GM19328 (cell line): ENCODE measurements around the gene STK39.

Experiments
- ATAC-seq: cut with Tn5 transposase; IDR thresholded peaks from one replicate; pipeline ENCODE4 v1.9.1; 2021; ENCODE audit warnings: mild to moderate bottlenecking, moderate library complexity; ENCODE audit not compliant: unreplicated experiment

STK39 gene

DNA sequence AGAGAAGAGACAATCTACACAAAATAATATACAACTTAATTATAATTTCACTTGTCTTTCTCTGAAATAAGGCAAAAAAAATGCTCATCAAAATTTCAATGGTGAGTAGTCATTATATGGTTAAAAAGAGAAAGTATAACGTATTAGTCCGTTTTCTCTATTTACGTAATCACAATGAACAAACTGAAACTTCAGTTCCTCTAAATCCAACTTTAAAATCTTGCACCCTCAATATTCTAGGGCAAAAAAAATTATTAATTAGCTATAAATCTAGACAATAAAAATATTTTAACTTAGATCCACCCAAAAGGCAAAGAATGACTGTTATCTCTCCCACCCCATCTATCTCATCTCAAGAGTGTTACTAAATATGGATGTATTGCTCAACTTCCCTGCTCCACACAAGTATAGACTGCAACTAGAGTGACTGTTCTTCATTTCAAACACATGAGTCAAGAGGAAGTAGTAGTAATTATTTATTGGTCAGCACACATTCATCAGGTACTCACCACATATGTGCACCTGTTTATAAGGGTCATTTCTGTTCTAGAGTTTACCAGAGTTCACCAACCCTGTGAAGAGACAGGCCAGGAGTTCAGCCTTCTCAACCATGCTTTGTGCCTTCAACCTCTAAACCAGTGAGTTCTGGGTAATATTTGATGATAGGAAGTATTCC lies 36.4 kb downstream of the STK39 start:
- no peak for ATAC-seq

DNA sequence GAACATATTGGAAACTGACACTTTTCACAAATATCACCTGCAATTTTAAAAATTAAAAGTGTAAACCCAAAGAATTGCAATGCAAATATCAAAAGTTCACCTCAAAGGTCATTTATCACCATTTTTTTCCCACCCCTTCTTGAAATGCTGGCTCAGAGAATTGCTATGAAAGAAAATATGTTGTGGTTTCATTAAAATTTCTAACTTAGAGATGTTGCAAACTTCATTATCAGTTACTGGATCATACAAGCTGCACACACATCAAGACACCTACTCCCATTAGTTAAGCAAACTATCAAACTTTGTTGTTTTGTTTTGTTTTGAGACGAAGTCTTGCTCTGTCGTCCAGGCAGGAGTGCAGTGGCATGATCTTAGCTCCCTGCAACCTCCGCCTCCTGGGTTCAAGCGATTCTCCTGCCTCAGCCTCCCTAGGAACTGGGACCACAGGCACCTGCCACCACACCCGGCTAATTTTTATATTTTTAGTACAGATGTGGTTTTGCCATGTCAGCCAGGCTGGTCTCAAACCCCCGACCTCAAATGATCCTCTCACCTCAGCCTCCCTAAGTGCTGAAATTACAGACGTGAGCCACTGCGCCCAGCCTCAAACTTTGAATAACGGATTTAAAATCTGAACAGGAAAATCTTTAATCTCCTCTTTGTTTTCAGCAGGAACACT lies 37.0 kb downstream of the STK39 start:
- ATAC-seq = no peak

DNA sequence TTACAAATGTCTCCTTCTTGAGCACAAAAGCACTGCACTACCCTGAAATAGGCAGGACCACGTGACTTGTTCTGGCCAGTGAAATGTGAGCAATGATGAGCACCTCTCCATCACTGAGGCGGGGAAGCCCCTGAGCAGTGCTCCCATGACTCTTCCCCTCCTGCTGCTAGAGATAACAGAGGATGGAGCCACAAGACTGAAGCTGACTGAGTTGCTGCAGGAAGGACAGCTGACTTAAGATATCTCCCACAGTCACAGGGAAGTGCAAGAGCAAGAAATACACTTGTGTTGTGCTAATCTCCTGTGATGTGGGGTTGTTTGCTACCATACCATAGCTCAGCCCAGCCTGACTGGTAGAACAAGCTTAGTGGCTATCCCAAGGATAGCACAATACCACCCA lies 38.7 kb downstream of the STK39 start:
- ATAC-seq = no peak

DNA sequence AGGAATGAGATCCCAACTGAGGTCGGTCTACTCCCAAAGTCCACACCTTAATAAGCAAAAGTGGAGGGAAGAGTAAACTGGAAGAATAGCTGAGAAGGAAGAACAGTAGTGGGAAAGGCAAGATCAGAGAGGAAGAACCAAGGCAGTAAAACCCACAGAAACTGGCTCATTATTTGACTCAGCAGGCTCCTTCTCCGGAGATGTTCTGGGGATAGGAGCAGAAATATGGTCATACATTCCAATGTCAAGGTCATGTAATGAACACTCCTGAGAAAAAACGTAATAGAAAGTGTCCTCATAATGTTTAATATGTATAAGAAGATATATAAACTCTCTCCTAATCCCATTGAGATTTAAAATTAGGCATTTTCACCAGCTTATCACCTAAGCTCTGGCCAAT lies 39.5 kb downstream of the STK39 start:
- no peak for ATAC-seq

DNA sequence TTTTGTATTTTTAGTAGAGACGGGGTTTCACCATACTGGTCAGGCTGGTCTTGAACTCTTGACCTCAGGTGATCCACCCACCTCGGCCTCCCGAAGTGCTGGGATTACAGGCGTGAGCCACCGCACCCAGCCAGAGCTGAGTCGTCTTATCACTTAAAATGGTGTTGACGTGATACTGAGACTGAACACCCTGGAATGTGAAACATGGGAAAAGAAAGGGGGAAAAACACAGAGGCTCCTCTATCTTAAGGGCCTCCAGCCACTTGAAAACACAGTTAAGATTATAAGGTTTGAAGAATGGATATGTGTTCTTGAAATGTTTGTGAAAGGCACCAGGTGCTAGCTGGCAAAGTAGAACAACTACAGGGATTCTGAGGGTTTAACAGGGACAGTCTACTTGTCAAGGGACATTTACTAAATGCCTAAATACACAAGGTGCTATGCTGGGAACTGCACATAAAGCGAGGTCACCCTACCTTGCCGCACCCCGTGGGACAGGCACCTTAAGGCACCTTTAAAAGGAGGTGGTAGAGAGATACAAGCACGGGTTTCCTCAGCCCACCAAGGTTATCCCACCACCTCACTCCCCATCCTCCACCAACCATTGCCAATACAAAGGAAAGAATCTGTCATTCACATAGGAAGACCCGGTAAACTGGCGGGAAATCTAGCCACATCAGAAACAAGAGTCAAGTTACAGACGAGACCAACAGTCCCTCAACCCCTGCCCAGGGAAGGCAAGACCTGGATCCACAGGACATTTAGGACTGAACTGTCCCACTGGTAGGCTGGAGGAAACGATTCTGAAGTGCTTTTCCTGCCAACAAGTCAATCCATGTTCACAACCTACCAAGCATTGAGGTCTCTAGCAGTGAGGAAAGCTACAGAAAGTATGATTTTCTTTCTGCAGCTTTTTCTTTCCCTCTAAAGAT lies 43.4 kb downstream of the STK39 start:
- ATAC-seq = no peak

DNA sequence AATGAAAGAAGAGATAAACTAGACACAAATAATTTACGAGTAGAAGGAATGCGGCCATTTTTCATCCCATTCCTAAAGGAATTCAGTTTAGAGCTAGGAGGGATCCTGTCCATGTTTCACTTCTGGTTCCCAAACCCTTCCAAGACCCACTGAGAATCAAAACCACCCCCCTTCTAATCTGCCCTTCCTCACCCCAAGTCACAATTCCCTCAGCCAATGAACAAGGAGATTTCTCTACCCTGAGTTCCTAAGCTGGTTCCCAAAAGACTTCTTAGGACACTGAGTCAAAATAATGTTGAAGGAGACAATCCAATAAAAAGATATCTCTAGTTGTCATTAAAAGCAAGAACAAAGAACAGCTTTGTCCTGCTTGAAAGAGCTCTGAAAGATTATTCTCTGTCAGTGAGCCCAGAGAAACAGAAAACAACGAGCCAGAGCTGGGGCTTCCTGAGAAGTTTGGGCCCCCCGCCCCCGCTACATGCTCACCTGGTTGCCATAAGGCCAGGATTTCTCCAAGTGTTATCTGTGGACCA lies 45.7 kb downstream of the STK39 start:
- ATAC-seq = no peak

DNA sequence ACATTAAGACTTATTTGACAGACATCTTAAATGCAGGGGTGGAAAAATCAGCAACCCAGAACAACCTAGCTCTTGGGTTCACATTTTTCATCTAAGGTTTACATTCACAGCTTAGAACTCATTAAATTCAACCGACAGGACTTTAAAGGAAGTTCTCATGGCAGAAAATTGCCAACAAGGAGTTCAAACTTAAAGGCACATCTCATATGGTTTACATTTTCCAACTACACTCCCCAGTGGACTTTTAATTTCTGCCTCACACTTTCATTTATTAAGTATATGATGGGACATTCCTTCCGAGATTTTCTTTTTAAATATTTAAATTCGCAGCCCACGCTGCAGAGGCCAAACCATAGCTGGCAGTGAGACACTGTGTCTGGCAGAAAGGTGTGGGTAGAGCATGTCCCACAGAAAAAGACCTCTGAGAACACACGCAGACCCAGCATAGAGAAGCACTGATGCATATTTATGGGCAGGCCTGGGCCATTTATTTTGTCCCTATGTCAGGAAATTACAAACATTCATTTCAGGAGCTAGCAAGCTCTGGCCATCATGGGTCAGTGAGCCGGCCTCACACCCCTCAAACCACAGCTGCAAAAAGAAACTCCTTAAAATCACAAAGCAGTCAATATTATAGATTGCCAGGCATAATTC lies 46.3 kb downstream of the STK39 start:
- ATAC-seq = no peak

DNA sequence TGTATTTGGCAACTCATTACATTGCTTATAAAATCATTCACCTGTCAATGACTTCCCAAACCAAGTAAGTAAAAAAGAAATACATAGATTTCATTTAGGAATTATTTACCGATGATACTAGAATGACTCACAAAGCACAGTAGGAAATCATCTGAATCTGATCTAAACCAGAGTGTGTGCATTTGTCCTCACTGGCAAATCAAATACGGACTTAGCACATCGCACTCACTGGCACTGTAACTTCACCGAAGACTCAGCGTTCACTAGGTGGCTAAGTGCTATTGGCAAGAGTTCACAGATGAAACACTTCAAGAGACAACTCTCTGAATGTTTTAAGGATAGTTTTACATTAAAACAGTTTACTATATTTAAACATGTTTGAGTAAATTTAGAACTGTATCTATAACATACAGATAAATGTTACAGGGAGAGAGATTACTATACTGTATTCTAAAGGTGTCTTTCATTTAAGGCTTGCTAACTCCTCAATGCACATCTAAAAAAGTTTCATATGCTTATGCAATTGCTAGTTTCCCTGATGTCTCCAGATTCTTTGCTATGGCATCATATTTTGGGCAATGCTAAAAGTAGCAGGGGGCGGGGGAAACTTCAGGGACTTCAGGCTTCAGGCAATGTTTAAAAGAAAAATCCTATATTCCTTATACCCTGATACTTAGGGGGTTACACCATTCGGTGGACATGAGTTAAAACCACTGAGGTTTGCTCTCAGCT lies 48.8 kb downstream of the STK39 start:
- no peak for ATAC-seq

DNA sequence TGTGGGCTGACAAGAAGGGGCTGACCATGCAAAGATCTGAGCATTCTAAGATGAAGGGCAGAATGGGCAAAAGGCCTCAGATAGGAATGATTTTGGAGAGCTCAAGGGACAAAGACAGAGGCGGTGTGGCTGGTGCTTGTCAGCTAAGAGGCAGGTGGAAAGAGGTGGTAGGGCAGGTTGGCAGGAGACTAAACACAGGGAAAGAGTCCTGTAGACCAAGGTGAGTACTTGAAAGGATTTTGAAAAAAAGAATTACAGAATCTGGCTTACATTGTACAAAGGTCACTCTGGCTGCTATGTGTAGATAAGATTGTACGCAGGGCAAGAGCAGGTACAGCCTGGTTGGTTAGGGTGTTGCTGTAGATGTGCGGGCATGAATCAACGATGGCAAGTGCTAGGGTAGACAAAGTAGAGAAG lies 50.6 kb downstream of the STK39 start:
- no peak for ATAC-seq

DNA sequence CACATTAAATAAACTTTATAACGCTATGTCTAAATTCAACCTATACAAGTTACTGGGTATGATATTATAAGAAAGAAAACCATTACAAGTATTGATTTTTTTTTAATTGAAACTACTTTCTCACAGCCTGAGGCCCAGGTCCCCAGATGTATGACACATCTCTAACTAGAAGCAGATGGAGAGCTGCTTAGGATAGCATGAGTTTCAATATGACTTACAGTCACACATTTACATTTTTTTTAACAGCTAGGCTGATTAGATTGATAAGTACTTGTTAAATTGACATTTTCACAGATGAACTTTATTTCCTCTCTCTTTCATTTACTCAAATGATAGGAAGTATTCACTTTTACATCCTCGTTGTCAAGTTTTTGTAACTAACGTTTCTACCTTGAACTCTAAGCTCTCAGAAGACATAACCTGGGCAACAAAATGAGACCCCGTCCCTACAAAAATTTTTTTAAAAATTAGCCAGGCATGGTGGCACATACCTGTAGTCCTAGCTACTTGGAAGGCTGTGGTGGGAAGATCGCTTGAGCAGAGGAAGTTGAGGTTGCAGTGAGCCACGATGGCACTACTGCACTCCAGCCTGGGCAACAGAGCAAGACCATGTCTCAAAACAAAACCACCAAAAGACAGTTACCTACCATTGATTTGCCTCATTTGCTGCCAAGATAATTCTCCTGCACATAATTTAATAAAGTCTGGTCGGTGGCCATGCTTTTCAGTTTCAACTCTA lies 52.4 kb downstream of the STK39 start:
- peak; percentile 93 for ATAC-seq

DNA sequence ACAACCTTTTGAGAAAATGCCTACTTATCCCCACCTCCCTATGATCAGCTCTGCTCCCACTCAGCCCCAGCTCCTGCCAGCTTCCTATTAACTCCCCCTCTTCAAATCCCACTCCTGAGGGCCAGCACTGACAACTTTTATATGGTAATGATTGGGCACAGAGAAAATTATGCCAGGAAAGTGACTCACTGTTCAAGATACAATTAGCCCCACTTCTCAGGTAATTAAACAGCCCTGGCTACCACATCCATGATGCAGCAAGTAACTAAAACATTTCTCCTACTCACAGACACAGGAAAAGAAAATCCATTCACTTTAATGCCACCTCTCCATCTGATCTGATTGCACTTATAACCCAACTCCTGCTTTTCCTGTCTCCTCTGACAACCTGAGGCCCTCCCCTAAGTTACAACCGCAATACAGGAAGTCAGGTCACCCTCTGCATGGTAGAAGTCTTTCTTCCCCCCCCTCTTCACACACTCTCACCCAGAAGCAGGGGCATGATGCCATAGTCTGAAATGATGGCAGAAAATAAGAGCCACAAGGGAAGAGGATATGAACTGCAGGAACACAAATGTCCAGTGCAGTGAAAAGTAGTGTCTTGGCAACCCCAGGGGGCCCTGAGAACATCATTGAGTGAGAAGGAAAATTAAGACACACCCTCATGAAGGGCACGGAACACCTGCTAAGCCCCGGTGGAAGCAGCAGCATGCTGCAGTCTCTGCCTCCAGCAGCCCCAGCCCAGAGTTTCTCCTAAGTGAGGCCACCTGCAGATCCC lies 54.4 kb downstream of the STK39 start:
- no peak for ATAC-seq

DNA sequence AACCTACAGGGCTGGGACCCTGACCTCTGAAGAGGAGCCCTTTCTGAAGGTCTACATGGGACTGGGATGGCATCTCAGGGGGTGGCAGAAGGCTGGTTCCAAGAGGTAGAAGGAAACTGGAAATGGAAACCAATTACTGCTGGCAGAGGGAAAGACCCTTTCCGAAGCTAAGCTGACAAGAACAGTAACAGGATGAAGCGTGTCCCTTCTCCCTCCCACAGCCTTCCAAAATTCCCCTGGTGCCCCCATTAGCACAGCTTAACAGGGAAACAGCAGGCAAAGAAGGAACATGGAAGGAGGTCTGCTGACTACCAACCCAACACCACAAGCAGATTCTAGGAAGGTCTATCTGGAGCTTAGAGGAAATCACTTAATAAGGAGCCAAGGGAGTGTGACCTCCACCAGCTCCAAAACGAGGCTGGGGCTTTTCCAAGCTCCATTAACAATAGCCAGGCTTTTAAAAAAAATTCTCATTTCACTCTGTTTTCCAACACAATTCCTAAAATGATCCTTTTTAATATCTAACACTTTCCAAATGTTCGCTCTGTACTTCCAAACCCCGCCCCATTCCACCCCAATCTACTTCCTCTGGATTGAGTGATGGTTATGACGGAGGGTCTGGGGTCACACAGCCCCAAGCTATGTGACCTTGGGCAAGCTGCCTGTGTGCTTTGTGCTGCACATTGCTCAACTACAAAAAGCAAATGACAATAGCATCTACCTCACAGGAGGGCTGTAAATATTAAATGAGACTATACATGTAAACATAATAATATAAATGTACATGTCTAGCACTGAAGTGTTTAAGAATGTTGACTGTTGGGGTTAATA lies 55.2 kb downstream of the STK39 start:
- no peak for ATAC-seq

DNA sequence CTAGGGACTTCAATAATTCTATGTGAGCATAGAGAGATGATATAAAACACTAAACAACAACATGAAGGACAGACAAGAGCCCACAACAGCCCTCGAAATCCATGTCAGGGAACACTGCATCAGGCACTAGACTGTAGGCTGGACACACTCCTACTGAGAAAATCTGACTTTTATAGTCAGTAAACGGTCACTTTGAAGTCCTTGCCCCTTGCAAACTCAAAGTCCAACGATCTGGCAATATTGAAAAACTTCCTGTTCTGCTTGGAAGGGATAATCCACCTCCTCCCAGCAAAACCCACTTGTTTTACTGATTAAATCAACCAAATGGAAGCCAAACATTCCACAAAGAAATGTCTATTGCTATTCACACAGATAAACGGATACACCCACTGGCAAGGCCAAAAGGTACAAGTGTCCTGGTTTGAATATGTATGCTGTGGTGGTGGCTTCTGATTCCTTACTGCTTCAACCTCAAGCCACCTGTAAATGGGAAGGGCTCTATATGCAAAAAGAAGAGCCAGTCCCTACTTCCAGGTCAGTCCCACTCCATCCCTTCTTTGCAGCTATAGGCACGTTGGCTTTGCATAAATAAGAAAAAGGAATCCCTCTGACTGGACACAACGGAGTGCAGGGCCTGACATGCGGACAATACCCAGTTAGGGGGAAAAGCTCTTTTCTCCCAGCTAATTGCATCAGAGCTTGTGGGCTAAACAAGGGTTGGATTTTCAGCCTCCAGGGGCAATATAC lies 56.6 kb downstream of the STK39 start:
- ATAC-seq = no peak

DNA sequence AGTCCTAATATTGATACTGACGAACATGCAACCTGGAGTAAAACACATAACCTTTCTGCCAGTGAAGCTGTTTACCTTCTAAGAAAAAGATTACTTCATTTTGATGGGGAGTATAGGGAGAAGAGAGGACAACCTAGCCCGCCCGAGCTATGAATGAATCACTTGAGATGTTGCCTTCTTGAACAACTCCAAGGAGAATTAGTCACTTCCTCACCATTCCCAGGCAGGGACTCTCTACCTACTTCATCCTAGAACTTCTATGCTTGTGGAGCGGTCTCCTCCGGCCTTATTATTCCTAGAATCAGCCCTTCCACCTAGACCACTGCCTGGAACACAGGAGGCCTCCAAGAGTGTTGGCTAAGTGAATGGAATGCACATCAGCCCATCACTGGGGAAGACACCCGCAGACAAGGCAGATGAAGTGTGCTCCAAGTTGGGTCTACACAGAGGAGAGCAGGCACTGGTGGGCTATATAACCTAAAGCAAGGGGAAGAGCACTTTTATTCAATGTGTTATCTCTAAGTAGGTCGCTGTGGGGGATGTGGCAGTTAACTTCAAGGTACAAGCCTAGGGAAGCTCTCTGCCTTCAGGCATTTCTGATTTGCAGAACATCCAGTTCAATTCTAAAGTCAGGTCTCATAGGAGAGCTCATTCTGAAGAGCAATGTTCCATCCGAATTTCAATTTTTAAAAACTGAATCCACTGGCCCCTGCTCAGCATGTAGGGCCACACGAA lies 57.4 kb downstream of the STK39 start:
- ATAC-seq = no peak

DNA sequence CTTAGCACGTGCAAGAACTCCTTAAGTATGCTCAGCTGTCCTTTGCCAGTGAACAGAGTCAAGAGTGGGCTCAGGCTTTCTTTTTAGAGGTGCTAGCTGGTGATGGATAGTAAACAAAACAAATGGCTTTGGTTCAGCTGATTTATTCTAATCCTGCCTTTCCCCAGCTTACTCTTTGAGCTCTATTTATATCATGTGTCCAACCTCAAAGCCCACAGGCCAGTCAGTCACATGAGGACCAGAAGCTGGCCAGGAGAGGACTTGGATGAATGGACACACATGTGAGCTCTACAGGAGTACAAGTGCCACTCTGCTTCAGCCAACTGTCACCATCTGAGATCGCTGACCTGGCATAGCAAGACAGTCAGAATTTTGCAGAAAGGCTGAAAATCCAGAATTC lies 59.4 kb downstream of the STK39 start:
- ATAC-seq = no peak

DNA sequence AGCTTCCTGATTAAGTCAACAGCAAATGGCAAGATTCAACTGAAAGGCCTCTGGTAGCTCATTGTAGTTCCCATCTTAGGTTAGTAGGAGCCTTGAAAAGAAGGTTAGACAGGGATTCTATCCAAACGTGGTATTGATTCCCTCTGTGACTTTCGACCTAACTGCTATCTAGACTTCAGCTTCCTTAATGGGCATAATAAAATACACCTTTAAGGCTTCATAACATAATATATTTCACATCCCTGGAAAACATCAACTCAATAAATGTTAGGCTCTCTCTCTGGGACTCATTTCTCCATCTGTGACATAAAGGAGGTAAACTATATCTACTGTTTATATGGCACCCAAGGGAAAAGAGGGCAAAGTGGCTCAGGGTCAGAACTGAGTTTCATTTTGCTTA lies 60.9 kb downstream of the STK39 start:
- ATAC-seq = no peak
